ENCODE measurements around the gene BPI. TPM values are rescaled to one million over a fixed set of nuclear protein-coding genes. Genes with fewer than 3 reads are reported as not detected.

BPI gene
- total RNA-seq, 1 experiment from 2014 or later: not detected

- ATAC-seq (no peak), DNase-seq (ENCODE audit: low read depth, low spot score) (no peak)
- ChIA-PET CTCF (no interaction called here), POLR2A (no interaction called here)
- TF ChIP-seq TCF7L2 (IDR thresholded peaks at IDR 0.05; ENCODE audit: low read depth, low read length): no peak
- TF ChIP-seq CTCF (IDR thresholded peaks at IDR 0.05): no peak
- TF ChIP-seq POLR2AphosphoS5 (IDR thresholded peaks at IDR 0.05; ENCODE audit: low read depth, low read length): no peak
- no peak for TF ChIP-seq SIN3A (IDR thresholded peaks at IDR 0.05; ENCODE audit: borderline replicate concordance, insufficient read depth, low read depth, low read length)
- TF ChIP-seq REST (IDR thresholded peaks at IDR 0.05; ENCODE audit: insufficient read depth in 1 of 2, low read depth in 2 of 2, low read length in 1 of 2): no peak
- Histone ChIP-seq H3K27ac (ENCODE audit: low read length) (no peak overlapping the region), H3K4me1 (ENCODE audit: control insufficient read depth, insufficient read depth, low read length) (no peaks in the 10 kb centered on the region; the same call in 1 of the 2 replicates), H3K36me3 (ENCODE audit: control insufficient read depth, insufficient read depth, low read length) (no peaks in the 10 kb centered on the region), H3K9me3 (ENCODE audit: control insufficient read depth, insufficient read depth, low read depth, low read length) (no peaks in the 10 kb centered on the region), H3K27me3 (ENCODE audit: control insufficient read depth, insufficient read depth, low read length) (no peaks in the 10 kb centered on the region), H3K4me3 (ENCODE audit: low read depth in 2 of 2, low read length in 2 of 2) (no peak overlapping the region)
- intact Hi-C loops (cut with micrococcal nuclease; ENCODE audit: unreplicated experiment) (no loop called here), in situ Hi-C loops (cut with HindIII; ENCODE audit: low pct_unique_long_range_greater_than_20kb, low sequenced_read_pairs) (no loop called here)
- BruUV-seq (replicated peaks): no TSS peak
These were observed 19.0 kb upstream of the BPI start for GRCh38 chr20:38284893-38285444.

- BruUV-seq (replicated peaks): no TSS peak
- no peaks in the 10 kb centered on the region; the same call in 1 of the 2 replicates for H3K4me1 ChIP-seq (ENCODE audit: control insufficient read depth, insufficient read depth, low read length)
- H3K4me3 ChIP-seq (ENCODE audit: low read depth in 2 of 2, low read length in 2 of 2): no peak overlapping the region
- no peaks in the 10 kb centered on the region for H3K36me3 ChIP-seq (ENCODE audit: control insufficient read depth, insufficient read depth, low read length)
- in situ Hi-C loops (cut with HindIII; ENCODE audit: low pct_unique_long_range_greater_than_20kb, low sequenced_read_pairs) (no loop called here), intact Hi-C loops (cut with micrococcal nuclease; ENCODE audit: unreplicated experiment) (no loop called here)
- no peak for TF ChIP-seq REST (IDR thresholded peaks at IDR 0.05; ENCODE audit: insufficient read depth in 1 of 2, low read depth in 2 of 2, low read length in 1 of 2)
- no peak for TF ChIP-seq TCF7L2 (IDR thresholded peaks at IDR 0.05; ENCODE audit: low read depth, low read length)
- TF ChIP-seq POLR2AphosphoS5 (IDR thresholded peaks at IDR 0.05; ENCODE audit: low read depth, low read length): no peak
- TF ChIP-seq CTCF (IDR thresholded peaks at IDR 0.05): no peak
- TF ChIP-seq SIN3A (IDR thresholded peaks at IDR 0.05; ENCODE audit: borderline replicate concordance, insufficient read depth, low read depth, low read length): no peak
- ChIA-PET POLR2A (no interaction called here), CTCF (no interaction called here)
- H3K9me3 ChIP-seq (ENCODE audit: control insufficient read depth, insufficient read depth, low read depth, low read length): no peaks in the 10 kb centered on the region
- H3K27ac ChIP-seq (ENCODE audit: low read length): no peak overlapping the region
- ATAC-seq (no peak), DNase-seq (ENCODE audit: low read depth, low spot score) (no peak)
- H3K27me3 ChIP-seq (ENCODE audit: control insufficient read depth, insufficient read depth, low read length): no peaks in the 10 kb centered on the region
These were observed 17.1 kb upstream of the BPI start for GRCh38 chr20:38286586-38287531.

Measured in Panc1 (cell line).